ENCODE results near the gene RPL36.

The RPL36 gene

DNA sequence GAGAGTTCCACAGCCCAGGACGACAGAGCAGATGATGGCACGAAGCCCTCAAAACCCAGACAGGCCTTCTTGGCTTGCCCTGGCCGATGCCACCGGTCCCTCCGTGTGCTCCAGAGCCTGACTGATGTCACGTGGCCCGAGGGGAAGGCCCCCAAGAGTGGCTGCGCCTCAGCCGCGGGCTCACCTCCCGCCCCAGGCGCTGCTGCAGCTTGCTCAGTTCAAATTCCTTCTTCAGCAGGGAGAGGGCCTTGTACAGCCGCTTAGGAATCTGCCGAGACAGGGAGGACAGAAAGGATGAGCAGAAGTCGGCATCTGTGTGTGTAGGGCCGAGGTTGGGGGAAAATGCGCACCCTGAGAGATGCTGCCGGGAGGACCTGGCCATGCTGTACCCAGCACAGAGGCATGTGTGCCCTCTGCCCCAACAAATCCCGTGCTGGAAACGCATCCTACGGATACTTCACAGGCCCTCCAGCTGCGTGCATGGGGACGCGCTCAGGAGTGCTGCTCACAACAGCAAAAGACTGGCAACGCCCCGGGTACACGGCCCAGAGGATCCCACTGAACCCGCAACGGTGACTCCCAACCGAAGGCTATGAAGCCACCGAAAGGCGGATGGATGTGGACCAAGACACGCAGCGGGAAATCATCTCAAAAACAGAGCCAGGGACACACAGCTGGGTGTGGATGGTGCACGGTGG is 16.9 kb downstream of the RPL36 start:
- Mint-ChIP-seq H3K27ac (no peak overlapping the region), H3K4me3 (no peak overlapping the region), H3K36me3 (ENCODE audit: low read depth) (peaks cover 37% of the 10 kb centered on the region), H3K27me3 (ENCODE audit: low read depth, poor library complexity) (peaks cover 5% of the 10 kb centered on the region), H3K9me3 (peaks cover 5% of the 10 kb centered on the region), H3K4me1 (no peaks in the 10 kb centered on the region)
- TF ChIP-seq, protein P1, sequence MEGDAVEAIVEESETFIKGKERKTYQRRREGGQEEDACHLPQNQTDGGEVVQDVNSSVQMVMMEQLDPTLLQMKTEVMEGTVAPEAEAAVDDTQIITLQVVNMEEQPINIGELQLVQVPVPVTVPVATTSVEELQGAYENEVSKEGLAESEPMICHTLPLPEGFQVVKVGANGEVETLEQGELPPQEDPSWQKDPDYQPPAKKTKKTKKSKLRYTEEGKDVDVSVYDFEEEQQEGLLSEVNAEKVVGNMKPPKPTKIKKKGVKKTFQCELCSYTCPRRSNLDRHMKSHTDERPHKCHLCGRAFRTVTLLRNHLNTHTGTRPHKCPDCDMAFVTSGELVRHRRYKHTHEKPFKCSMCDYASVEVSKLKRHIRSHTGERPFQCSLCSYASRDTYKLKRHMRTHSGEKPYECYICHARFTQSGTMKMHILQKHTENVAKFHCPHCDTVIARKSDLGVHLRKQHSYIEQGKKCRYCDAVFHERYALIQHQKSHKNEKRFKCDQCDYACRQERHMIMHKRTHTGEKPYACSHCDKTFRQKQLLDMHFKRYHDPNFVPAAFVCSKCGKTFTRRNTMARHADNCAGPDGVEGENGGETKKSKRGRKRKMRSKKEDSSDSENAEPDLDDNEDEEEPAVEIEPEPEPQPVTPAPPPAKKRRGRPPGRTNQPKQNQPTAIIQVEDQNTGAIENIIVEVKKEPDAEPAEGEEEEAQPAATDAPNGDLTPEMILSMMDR (IDR thresholded peaks at IDR 0.05) = no peak
- no peak for DNase-seq

DNA sequence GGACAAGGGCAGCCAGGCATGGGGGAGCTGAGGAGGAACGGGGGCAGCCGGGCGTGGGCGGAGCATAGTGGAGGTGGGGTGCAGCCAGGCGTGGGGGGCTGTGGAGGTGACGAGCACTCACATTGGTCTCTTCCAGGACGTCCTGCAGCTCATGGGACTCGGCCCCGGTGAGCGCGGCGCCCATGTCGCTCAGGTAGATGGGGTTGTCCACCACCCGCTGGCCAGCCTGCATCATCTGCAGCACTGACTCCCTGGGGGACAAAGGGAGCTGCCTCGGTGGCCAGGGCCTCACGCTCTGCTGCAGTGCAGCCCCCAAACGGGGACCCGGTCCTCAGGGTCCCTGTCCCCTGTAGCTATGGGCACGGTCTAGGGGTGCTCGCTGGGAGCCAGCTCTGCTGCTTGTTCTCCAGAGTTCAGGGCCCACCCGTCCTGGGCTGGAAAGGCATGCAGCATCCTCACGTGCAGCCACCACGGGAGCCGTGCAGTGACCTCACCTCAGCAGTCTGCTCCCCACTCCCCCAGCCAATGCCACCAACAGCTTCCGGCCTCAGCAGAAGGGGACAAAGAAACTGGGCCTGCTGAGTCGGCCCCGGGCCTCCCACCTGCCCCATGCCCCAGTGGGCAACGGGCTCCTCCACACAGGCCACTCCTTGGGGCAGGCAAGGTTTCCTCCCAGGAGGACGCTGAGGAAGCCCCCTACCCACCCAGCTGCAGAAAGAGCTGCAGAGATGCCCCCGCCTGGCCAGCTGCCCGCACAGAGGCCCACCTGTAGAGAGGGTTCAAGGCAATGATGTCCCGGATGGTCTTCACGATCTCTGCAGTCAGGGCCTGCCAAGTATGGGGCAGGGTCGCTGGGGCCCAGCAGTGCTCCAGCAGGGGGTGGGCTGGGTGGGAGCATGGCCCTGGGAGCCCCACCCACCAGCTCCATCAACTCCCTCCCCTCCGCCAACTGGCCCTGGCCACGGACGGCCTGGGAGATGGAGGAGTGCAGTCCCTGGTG is 17.8 kb downstream of the RPL36 start:
- DNase-seq = no peak
- Mint-ChIP-seq H3K9me3 (peaks cover 5% of the 10 kb centered on the region), H3K36me3 (ENCODE audit: low read depth) (peaks cover 34% of the 10 kb centered on the region)

DNA sequence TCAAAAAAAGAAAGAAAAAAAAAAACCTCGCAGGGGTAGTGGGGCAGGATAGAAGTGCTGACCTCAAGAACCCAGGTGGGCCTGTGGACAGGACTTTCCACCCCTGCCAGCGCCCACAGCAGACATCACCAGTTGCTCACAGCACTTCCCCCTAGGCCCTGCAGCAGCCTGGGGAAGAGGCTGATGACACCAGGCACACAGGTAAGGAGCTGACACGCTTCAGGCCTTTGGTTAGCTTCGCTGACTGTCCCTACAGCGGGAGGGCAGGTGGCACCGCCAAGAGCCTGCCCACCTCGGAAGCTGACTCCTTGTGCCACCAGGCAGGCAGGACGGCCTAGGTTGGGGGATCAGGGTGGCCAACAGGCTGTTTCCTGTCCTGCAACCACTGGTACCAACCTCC is 20.9 kb downstream of the RPL36 start:
- Mint-ChIP-seq H3K4me3 (no peak overlapping the region), H3K9me3 (no peaks in the 10 kb centered on the region), H3K36me3 (ENCODE audit: low read depth) (peaks cover 27% of the 10 kb centered on the region), H3K27me3 (ENCODE audit: low read depth, poor library complexity) (peaks cover 3% of the 10 kb centered on the region), H3K4me1 (no peaks in the 10 kb centered on the region), H3K27ac (no peak overlapping the region)
- no peak for DNase-seq
- TF ChIP-seq, protein P1 (IDR thresholded peaks at IDR 0.05) = no peak

More for the DNA sequence above, 17.8 kb downstream of the RPL36 start:
- Mint-ChIP-seq H3K4me3 (no peak overlapping the region), H3K4me1 (no peaks in the 10 kb centered on the region), H3K27ac (no peak overlapping the region), H3K27me3 (ENCODE audit: low read depth, poor library complexity) (peaks cover 5% of the 10 kb centered on the region)
- TF ChIP-seq, protein P1 (IDR thresholded peaks at IDR 0.05) = no peak

DNA sequence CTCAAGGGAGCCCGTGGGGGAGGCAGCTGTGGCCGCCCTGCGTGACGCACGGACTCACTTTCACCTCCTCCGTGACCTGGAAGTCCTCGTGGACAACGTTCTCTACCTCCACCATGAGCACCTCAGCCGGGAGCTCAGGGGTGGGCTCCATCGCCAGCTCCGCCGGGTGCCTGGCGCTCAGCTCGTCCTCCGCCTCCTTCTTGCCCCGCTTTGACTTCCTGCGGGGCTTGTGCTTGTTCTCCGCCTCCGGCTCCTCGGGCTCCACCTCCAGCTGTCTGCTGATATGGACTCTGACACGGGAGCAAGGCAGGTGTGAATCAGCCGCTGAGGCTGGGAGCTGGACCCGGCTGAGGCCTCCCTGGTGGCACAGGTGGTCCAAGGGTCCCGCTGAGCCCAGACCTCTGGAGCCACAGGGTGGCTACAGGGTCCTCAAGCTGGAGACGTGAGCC is 21.6 kb downstream of the RPL36 start:
- Mint-ChIP-seq H3K4me3 (no peak overlapping the region), H3K27me3 (ENCODE audit: low read depth, poor library complexity) (peaks cover 3% of the 10 kb centered on the region), H3K27ac (no peak overlapping the region), H3K36me3 (ENCODE audit: low read depth) (peaks cover 23% of the 10 kb centered on the region), H3K4me1 (no peaks in the 10 kb centered on the region), H3K9me3 (no peaks in the 10 kb centered on the region)
- no peak for DNase-seq
- TF ChIP-seq, protein P1 (IDR thresholded peaks at IDR 0.05) = no peak

DNA sequence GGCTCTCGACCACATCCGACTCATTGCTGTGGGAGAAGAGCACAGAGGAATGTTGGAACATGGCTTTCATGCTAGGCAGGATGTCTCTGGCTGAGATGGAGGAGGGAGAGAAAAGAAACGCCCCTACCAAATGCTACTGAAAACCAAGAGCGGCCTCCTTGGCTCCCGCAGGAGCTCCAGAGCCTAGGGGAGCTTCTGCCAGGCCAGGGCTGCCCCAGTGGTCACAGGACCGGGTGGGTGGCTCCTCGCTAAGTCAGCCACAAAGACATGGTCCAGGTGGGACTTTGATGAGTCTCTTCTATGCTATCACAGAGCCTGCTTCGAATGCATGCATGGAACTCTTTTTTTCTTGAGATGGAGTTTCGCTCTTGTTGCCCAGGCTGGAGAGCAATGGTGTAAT is 23.1 kb downstream of the RPL36 start:
- peaks cover 33% of the 10 kb centered on the region for H3K36me3 Mint-ChIP-seq (ENCODE audit: low read depth)

More for the DNA sequence above, 23.1 kb downstream of the RPL36 start:
- no peak for DNase-seq
- H3K4me3 Mint-ChIP-seq = no peak overlapping the region
- TF ChIP-seq, protein P1 (IDR thresholded peaks at IDR 0.05) = no peak
- no peaks in the 10 kb centered on the region for H3K9me3 Mint-ChIP-seq
- H3K27me3 Mint-ChIP-seq (ENCODE audit: low read depth, poor library complexity) = peaks cover 3% of the 10 kb centered on the region
- peaks cover 13% of the 10 kb centered on the region for H3K4me1 Mint-ChIP-seq
- H3K27ac Mint-ChIP-seq = no peak overlapping the region
